Measurements from ENCODE around the gene OLFM2.

- no peak for TF ChIP-seq ATF3 (IDR thresholded peaks at IDR 0.05)
- peak; percentile 14 for TF ChIP-seq CTCF (IDR thresholded peaks at IDR 0.05; ENCODE audit: low read depth, low read length, missing input control)
- no peak for TF ChIP-seq GABPA (IDR thresholded peaks at IDR 0.05 in 1 of 2, conservative IDR thresholded peaks at IDR 0.05 in 1 of 2)
- TF ChIP-seq, protein P1, sequence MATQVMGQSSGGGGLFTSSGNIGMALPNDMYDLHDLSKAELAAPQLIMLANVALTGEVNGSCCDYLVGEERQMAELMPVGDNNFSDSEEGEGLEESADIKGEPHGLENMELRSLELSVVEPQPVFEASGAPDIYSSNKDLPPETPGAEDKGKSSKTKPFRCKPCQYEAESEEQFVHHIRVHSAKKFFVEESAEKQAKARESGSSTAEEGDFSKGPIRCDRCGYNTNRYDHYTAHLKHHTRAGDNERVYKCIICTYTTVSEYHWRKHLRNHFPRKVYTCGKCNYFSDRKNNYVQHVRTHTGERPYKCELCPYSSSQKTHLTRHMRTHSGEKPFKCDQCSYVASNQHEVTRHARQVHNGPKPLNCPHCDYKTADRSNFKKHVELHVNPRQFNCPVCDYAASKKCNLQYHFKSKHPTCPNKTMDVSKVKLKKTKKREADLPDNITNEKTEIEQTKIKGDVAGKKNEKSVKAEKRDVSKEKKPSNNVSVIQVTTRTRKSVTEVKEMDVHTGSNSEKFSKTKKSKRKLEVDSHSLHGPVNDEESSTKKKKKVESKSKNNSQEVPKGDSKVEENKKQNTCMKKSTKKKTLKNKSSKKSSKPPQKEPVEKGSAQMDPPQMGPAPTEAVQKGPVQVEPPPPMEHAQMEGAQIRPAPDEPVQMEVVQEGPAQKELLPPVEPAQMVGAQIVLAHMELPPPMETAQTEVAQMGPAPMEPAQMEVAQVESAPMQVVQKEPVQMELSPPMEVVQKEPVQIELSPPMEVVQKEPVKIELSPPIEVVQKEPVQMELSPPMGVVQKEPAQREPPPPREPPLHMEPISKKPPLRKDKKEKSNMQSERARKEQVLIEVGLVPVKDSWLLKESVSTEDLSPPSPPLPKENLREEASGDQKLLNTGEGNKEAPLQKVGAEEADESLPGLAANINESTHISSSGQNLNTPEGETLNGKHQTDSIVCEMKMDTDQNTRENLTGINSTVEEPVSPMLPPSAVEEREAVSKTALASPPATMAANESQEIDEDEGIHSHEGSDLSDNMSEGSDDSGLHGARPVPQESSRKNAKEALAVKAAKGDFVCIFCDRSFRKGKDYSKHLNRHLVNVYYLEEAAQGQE (IDR thresholded peaks at IDR 0.05), result no peak
- TF ChIP-seq RAD21 (IDR thresholded peaks at IDR 0.05), result peak in 1 of 2 donors; percentile 32
- TF ChIP-seq HNF4A (conservative IDR thresholded peaks at IDR 0.05), result no peak
- TF ChIP-seq NR2F2 (IDR thresholded peaks at IDR 0.05), result no peak
- TF ChIP-seq FOXA1 (IDR thresholded peaks at IDR 0.05), result no peak
Measured at GRCh38 chr19:9885077-9885552, 51.2 kb downstream of the OLFM2 start.
